Panc1 (cell line): Measurements from ENCODE around the gene GRIK5.

Source experiments
- CTCF ChIP-seq: fragments of 450-650 bp; IDR thresholded peaks from 2 replicates; pipeline ENCODE4 v1.5.1; 2017; ENCODE audit warnings: mild to moderate bottlenecking
- POLR2AphosphoS5 ChIP-seq: IDR thresholded peaks from 2 replicates; pipeline ENCODE4 v1.6.1; 2012; ENCODE audit warnings: mild to moderate bottlenecking, low read depth, low read length, moderate library complexity
- REST ChIP-seq, 2 experiments: IDR thresholded peaks; 2 replicates each; pipeline ENCODE4 v1.6.1; 2011 to 2012; ENCODE audit warnings: low read depth in 2 of 2, control low read depth in 1 of 2, low read length in 1 of 2, mild to moderate bottlenecking in 1 of 2, moderate library complexity in 1 of 2; ENCODE audit not compliant: insufficient read depth in 1 of 2
- SIN3A ChIP-seq: IDR thresholded peaks from 2 replicates; pipeline ENCODE4 v1.6.1; 2012; ENCODE audit warnings: low read depth, mild to moderate bottlenecking, low read length, moderate library complexity, borderline replicate concordance; ENCODE audit not compliant: insufficient read depth
- TCF7L2 ChIP-seq: IDR thresholded peaks from 2 replicates; pipeline ENCODE4 v1.6.1; 2011; ENCODE audit warnings: mild to moderate bottlenecking, low read depth, low read length, inconsistent platforms

GRCh38 chr19:42067315-42067888, 2.6 kb downstream of the GRIK5 start:
- TF ChIP-seq CTCF = no peak
- TF ChIP-seq REST (IDR thresholded peaks at IDR 0.05; ENCODE audit: insufficient read depth in 1 of 2, low read depth in 2 of 2, low read length in 1 of 2) = no peak
- TF ChIP-seq POLR2AphosphoS5 = no peak
- TF ChIP-seq SIN3A = no peak
- TF ChIP-seq TCF7L2 = no peak
